GM21825 (cell line): ENCODE data around the gene OSCAR.
A peak's percentile ranks its signal among the peaks of the same experiment; 100 is the strongest.

Experiments used
- ATAC-seq: cut with Tn5 transposase; IDR thresholded peaks from one replicate; pipeline ENCODE4 v1.9.1; 2021; ENCODE audit warnings: mild to moderate bottlenecking, moderate library complexity; ENCODE audit not compliant: unreplicated experiment

OSCAR gene

GRCh38 chr19:54100561-54100960 is at the start of gene OSCAR:
Gene OSCAR, minus strand, starts transcription at chr19:54100803. Its CDS starts 11 bp downstream, at chr19:54100792.
- no peak for ATAC-seq

DNA sequence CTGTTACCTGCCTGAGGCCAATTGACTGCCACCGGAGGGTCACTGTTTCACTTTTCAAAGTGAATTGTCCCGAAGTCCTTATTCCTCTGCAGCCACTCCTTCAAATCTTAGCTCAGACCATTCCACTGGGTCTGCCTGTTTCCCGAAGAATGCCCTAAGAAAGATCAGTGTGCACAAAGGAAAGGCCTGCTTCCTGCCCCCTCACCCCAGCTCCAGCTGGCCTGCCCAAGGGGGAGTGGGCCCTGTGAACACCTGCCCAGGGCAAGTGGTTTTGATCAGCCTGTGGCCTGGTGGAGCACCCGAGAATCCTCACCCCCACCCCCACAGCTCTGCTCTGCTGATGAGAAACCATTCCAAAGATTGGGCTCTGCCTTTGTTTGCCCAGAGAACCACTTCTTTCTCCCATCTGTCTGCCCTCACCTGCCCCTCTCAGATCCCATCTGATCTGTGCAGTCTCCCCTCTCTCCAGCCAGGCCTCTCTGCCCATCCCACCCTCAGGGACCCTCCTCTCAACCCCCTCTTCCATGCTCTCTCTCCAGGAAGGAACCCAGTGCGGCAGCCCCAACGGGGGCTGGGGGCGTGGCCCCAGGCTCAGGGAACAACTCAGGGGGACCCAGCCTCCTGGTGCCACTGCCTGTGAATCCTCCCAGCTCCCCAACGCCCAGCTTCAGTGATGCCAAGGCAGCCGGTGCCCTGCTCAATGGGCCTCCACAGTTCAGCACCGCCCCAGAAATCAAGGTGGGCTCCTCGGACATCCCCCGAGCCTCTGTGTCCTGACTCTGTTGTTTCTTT is 48.6 kb upstream of the OSCAR start:
- no peak for ATAC-seq

DNA sequence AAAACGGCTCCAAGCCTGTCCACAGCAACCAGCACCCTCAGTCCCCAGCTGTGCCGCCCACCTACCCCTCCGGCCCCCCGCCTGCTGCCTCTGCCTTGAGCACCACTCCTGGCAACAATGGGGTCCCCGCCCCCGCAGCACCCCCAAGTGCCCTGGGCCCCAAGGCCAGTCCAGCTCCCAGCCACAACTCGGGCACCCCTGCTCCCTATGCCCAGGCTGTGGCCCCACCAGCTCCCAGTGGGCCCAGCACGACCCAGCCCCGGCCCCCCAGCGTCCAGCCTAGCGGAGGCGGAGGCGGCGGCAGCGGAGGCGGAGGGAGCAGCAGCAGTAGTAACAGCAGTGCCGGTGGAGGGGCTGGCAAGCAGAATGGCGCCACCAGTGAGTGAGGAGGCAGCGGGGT is 47.6 kb upstream of the OSCAR start:
- ATAC-seq, result no peak

- ATAC-seq, result no peak
Measured at GRCh38 chr19:54147676-54148075, 47.1 kb upstream of the OSCAR start.

GRCh38 chr19:54145541-54146158 is 45.0 kb upstream of the OSCAR start:
- ATAC-seq, result no peak

DNA sequence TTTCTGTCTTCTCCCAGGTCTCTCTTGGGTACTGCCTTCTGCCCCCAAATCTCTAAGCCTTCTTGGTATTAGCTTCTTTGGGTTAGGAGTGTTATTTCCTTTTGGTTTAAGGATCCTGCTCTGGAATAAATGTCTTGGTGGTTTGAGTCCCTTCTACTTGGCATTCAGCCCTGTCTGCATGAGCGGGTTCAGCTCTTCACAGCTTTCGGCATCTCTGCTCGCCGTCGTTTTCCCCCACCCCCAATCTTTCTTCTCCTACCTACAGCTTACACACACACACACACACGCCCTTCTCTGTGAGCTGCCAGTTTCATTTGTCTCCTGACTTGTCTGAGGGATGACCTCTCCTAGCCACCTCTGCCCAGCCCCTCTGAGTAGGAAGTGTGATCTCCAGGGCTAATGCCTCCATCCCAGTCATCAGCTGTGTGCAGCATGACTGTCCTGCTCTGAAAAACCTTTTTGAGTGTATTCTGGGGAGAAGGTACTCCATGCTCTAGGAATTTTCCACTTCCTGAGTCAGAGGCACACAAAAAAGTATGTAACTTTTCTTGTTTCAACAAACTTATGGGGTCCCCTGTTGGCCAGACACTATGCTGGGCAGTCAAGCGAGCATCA is 41.7 kb upstream of the OSCAR start:
- no peak for ATAC-seq

- ATAC-seq, result no peak
Measured at GRCh38 chr19:54141356-54141755, 40.8 kb upstream of the OSCAR start.

DNA sequence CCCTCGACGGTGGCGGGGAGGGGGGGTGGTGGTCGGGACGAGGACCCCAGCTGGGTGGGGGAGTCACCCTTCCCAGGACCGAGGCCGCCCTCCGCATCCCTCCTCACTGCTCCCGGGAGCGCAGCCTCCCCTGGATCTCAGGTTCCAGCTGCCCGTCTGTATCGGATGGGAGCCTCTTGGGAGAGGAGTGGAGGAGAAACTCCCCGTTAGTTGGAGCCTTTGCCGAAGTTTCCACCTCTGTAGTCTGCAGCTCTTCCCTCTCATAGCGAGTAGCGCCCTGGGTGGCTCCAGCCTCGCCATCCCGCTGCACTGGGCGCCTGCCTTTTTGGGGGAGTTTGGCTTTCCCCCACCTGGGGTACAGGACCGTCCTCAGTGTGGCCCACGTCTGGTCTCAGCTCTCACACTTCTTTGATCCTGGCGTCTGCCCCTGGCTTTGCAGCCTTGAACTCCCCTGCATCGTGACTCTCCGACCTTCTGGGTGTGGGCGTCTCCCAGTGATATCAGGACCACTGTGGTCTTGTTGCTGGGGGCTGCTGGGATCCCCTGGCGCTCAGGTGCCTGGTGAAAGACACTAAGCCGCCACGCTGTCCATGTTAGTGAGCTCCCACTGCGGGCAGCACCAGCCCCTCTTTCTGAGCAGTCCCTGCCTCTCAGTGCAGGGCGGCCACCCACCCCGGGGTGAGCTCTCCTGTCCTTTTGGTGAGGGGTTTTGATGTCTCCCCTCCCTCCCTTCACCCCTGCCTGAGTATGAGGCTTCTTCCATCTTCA is 38.1 kb upstream of the OSCAR start:
- ATAC-seq, result no peak

DNA sequence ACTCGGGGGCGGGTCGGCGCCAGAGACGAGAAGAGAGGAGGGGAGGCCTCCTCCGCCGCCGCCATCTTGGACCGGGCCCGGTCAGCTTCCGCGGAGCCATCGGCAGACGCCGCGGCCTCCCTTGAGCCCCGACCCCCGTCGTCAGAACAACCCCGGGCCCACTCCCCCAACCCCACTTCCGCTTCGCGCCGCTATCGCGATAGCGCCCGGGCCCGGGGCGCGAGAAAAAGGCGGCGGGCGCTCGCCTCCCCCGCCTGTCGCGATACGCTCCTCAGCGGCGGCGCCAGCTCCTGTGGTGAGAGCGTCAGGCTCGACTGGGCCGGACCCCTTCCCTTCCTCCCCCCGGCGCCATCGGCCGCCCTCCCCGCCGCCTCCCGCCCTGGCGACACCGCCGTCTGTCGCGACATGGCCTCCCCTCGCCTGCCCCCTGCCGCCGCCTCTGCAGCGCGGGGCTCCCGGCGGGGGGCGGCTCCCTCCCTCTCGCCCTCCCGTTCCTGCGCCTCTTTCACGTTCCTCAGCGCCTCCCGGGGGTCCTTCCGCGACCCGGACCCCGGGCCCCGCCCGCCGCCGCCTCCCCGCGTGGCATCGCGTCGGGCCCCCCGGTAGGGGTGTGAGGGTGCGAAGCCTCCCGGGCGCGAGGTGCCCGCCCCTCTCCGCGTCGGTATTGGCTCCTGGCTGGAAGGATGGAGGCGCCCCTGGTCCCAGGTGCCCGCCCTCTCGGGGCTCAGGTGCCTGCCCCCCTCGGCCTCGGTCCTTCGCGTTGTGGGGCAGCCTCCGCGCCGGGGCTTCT is 37.3 kb upstream of the OSCAR start, which contains the start of gene CNOT3:
CNOT3 (plus strand) TSS at position 64 of the 790 bp plus-strand sequence. CDS start 5,217 bp downstream, outside the sequence.
- ATAC-seq, result no peak

DNA sequence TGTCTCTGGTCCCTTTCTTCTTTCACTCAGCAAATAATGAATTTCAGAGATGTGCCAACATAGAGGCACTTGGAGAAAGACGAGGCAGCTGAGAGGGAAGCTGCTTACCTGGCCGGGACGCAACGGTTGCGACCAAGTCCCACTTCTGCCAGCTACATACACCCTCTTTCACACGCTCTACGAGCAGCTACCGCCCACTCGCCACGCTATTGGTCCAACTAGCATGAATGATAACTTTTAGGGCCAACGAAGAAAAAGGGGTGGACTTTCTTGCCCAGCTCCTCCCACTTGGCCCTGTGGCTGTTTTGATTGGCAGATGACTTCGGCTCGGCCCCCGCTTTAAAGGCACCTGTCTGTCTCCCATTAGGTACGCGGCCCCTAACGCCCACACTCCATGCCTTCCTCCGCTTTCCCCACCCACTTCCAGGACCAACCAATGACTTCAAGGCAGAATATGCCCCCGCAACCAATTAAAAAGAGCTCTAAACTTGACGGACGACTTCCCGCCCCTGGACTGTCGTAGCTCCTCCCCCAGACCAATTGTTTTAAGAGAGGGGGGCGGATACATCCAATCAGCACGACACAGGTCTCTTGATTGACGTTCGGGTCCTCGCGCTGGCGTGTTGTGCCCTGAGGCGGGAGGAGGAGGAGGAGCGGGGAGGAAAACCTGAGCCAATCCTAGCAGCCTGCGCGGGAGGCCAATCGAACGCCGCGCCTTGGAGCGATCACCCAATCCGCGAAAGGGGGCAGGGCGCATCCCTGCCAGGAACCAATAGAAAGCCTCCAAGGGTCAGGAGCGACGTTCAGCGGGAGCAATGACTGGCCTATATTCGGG is 36.5 kb upstream of the OSCAR start:
- peak; percentile 74 for ATAC-seq

GRCh38 chr19:54136086-54136863 is 35.7 kb upstream of the OSCAR start:
- no peak for ATAC-seq

DNA sequence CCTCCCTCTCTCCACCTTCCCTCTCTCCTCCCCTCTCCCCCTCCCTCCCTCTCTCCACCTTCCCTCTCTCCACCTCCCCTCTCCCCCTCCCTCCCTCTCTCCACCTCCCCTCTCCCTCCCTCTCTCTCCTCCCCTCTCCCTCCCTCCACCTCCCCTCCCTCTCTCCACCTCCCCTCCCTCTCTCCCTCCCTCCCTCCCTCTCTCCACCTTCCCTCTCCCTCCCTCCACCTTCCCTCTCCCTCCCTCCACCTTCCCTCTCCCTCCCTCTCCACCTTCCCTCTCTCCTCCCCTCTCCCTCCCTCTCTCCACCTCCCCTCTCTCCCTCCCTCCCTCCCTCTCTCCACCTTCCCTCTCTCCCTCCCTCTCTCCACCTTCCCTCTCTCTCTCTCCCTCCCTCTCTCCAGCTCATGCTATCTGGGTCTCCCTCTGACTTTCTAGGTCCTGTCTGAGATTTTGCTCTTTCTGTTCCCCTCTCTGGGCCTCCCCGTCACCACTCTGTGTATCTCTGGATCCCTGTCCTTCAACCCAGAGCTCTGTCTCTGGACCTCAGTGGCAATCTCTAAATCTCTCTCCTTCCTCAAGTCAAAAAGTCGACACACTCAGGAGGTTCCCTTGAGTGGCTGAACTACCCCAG is 33.5 kb upstream of the OSCAR start:
- ATAC-seq, result no peak

- ATAC-seq, result no peak
Measured at GRCh38 chr19:54133312-54133956, 32.8 kb upstream of the OSCAR start.

- ATAC-seq, result no peak
Measured at GRCh38 chr19:54129617-54129996, 29.0 kb upstream of the OSCAR start.

DNA sequence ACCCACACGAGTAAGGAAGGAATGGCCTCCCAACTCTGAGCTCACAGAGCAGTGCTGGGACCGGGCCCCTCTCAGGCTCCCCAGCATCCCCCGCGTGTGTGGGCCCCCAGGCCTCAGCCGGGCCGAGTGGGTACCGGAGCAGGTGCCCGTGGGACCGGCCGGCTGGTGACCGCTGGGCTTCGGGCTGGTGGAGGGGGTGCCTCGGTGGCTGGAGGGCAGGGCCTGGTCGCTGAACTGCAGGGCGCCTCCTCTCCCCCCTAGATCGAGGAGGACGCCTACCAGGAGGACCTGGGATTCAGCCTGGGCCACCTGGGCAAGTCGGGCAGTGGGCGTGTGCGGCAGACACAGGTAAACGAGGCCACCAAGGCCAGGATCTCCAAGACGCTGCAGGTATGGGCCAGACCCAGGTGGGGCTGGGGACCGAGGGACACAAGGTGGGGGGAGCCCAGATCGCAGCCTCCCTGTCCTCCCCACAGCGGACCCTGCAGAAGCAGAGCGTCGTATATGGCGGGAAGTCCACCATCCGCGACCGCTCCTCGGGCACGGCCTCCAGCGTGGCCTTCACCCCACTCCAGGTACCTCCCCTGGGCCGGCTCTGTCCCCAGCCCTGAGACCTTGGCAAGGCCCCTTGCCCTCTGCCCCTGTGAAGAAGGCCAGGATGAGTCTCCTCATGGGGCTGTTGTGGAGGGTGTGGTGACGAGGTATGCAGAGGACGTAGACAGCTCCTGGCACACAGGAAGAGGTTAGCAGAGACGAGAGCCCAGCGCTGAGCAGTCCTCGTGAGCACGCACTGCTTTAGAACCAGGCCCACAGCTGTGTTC is 28.4 kb upstream of the OSCAR start:
- no peak for ATAC-seq

- ATAC-seq, result no peak
Measured at GRCh38 chr19:54128441-54128725, 27.8 kb upstream of the OSCAR start.
